Panc1 (cell line): ENCODE data around the gene CCNA2.

Experiments
- CTCF ChIP-seq: fragments of 450-650 bp; IDR thresholded peaks from 2 replicates; pipeline ENCODE4 v1.5.1; 2017; ENCODE audit warnings: mild to moderate bottlenecking
- POLR2AphosphoS5 ChIP-seq: IDR thresholded peaks from 2 replicates; pipeline ENCODE4 v1.6.1; 2012; ENCODE audit warnings: mild to moderate bottlenecking, low read depth, low read length, moderate library complexity
- TCF7L2 ChIP-seq: IDR thresholded peaks from 2 replicates; pipeline ENCODE4 v1.6.1; 2011; ENCODE audit warnings: mild to moderate bottlenecking, low read depth, low read length, inconsistent platforms

- TF ChIP-seq CTCF: no peak
- TF ChIP-seq TCF7L2: no peak
- TF ChIP-seq POLR2AphosphoS5: no peak
These were observed 19.2 kb upstream of the CCNA2 start for GRCh38 chr4:121842862-121843261.
